Suprapubic skin (tissue), 4 donors: Measurements from ENCODE around the gene GOLGA8A.

Experiments used
- EP300 ChIP-seq: sonication (generic); formaldehyde crosslinking; IDR thresholded peaks from one replicate; pipeline ENCODE4 v1.6.1; 2017; ENCODE audit warnings: antibody characterized with exemption
- POLR2A ChIP-seq, 2 donors: fragments of 450-650 bp; IDR thresholded peaks; one replicate each; pipeline ENCODE4 v1.6.1; 2017; ENCODE audit warnings: antibody characterized with exemption in 2 of 2, mild to moderate bottlenecking in 2 of 2, moderate library complexity in 2 of 2
- POLR2AphosphoS5 ChIP-seq, 3 donors: sonication (generic); formaldehyde crosslinking; IDR thresholded peaks; one replicate each; pipeline ENCODE4 v1.6.1; 2017; ENCODE audit warnings: antibody characterized with exemption in 3 of 3
- TF ChIP-seq, protein P1 (sequence below), 2 donors: fragments of 200-600 bp in 1 of 2; fragments of 450-650 bp in 1 of 2; sonication (generic) in 1 of 2; IDR thresholded peaks; one replicate each; pipeline ENCODE4 v1.5.1; 2016 to 2019; ENCODE audit warnings: antibody characterized with exemption in 2 of 2, mild to moderate bottlenecking in 1 of 2, moderate library complexity in 1 of 2

DNA sequence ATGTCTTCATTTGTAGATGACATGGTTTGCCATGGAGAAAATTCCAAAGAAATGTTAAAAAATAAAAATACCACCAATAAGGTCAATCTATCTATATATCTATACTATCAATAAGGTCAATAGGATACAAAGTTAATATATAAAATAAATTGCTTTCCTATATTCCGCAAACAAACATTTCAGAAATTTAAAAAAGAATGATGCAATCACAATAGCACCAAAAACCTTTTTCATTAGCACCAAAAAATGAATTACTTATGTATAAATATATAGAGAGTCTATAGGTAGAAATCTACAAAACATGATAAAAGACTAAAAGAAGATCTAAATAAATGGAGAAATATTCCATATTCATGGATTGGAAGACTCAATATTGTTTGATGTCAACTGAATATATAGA lies 22.8 kb upstream of the GOLGA8A start:
- TF ChIP-seq, protein P1, sequence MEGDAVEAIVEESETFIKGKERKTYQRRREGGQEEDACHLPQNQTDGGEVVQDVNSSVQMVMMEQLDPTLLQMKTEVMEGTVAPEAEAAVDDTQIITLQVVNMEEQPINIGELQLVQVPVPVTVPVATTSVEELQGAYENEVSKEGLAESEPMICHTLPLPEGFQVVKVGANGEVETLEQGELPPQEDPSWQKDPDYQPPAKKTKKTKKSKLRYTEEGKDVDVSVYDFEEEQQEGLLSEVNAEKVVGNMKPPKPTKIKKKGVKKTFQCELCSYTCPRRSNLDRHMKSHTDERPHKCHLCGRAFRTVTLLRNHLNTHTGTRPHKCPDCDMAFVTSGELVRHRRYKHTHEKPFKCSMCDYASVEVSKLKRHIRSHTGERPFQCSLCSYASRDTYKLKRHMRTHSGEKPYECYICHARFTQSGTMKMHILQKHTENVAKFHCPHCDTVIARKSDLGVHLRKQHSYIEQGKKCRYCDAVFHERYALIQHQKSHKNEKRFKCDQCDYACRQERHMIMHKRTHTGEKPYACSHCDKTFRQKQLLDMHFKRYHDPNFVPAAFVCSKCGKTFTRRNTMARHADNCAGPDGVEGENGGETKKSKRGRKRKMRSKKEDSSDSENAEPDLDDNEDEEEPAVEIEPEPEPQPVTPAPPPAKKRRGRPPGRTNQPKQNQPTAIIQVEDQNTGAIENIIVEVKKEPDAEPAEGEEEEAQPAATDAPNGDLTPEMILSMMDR (IDR thresholded peaks at IDR 0.05), result no peak
- no peak for TF ChIP-seq POLR2AphosphoS5 (IDR thresholded peaks at IDR 0.05)
- no peak for TF ChIP-seq EP300
- TF ChIP-seq POLR2A (IDR thresholded peaks at IDR 0.05), result no peak
